K562 (cell line): Measurements from ENCODE around the gene RIPK4. TPM values are rescaled to one million over a fixed set of nuclear protein-coding genes. Genes with fewer than 3 reads are reported as not detected.

Experiments
- ATAC-seq: fragments of 200-7000 bp; cut with Tn5 transposase; 3 replicates; pipeline ENCODE4 v1.9.1; 2020; ENCODE audit warnings: moderate library complexity
- BruUV-seq: library from RNA; stranded (reverse); fragments of 400-500 nt; replicated peaks from 2 replicates; lab custom pipeline; 2021; lab: Mats Ljungman, UMichigan
- CTCF ChIA-PET: fragments of 300-600 bp; formaldehyde crosslinking; extraction: SDS; loops from one replicate; lab custom pipeline; 2021; ENCODE audit warnings: low intra/inter-chr PET ratio; lab: Yijun Ruan, JAX
- POLR2A ChIA-PET: fragments of 300-600, 350-650 bp; sonication (Branson Sonifier 250); formaldehyde crosslinking; extraction: SDS; loops from one replicate; lab custom pipeline; 2021; ENCODE audit warnings: antibody characterized with exemption, inconsistent platforms; lab: Yijun Ruan, JAX
- DNase-seq, 4 experiments: peaks; one replicate each; pipeline versions ENCODE4 v3.0.0 to v3.0.0-alpha.2; 2011 to 2018; ENCODE audit warnings: low spot score in 3 of 4, mixed read lengths in 3 of 4; ENCODE audit errors: extremely low read depth in 1 of 4
- FAIRE-seq: peaks from 2 replicates; lab custom pipeline; 2011; peaks lifted over from hg19 to GRCh38; lab: Jason Lieb, UNC
- H2AFZ ChIP-seq: 2 replicates; pipeline ENCODE4 v1.6.0; 2011; ENCODE audit warnings: low read depth, low read length, control low read depth, inconsistent platforms
- H3K27ac ChIP-seq: fragments of 200-600 bp; 3 replicates; pipeline ENCODE4 v1.8.0; 2011; ENCODE audit warnings: low read depth, mild to moderate bottlenecking, control low read depth, inconsistent platforms, low read length, moderate library complexity, mixed read lengths; ENCODE audit errors: extremely low read depth
- H3K27me3 ChIP-seq, 2 experiments: fragments of 300-600 bp in 1 of 2; 2 replicates in 1 of 2; 3 replicates in 1 of 2; pipeline versions ENCODE4 v1.6.0 to v1.8.0; 2011; ENCODE audit warnings: inconsistent platforms in 2 of 2, low read length in 2 of 2, mild to moderate bottlenecking in 1 of 2, mixed read lengths in 1 of 2, moderate library complexity in 1 of 2; ENCODE audit not compliant: control insufficient read depth in 2 of 2, insufficient read depth in 2 of 2
- H3K36me3 ChIP-seq: fragments of 300-600 bp; 3 replicates; pipeline ENCODE4 v1.8.0; 2011; ENCODE audit warnings: mild to moderate bottlenecking, low read length, inconsistent platforms; ENCODE audit not compliant: control insufficient read depth, insufficient read depth
- H3K4me1 ChIP-seq, 2 experiments: fragments of 200-600 bp in 1 of 2; replicated peaks in 1 of 2; 2 replicates in 1 of 2; 3 replicates in 1 of 2; pipeline versions ENCODE4 v1.5.1 to v1.8.0; 2011; ENCODE audit warnings: inconsistent platforms in 2 of 2, low read length in 2 of 2, mild to moderate bottlenecking in 1 of 2, mixed read lengths in 1 of 2, moderate library complexity in 1 of 2; ENCODE audit not compliant: control insufficient read depth in 2 of 2, insufficient read depth in 2 of 2
- H3K4me2 ChIP-seq: 2 replicates; pipeline ENCODE4 v1.6.1; 2011; ENCODE audit warnings: low read length, control low read depth, inconsistent platforms, mixed read lengths; ENCODE audit not compliant: insufficient read depth
- H3K4me3 ChIP-seq: fragments of 200-600 bp; sonication (generic), shearing (Covaris generic); 2 replicates; pipeline ENCODE4 v1.5.1; 2016; ENCODE audit warnings: control low read depth, inconsistent platforms
- H3K79me2 ChIP-seq: fragments of 200-600 bp; 3 replicates; pipeline ENCODE4 v1.8.0; 2011; ENCODE audit warnings: low read length, inconsistent platforms; ENCODE audit not compliant: control insufficient read depth, insufficient read depth
- H3K9ac ChIP-seq, 2 experiments: 2 replicates each; pipeline versions ENCODE4 v1.6.0 to v1.6.1; 2011; ENCODE audit warnings: low read depth in 2 of 2, low read length in 2 of 2, control low read depth in 1 of 2, inconsistent platforms in 1 of 2, mild to moderate bottlenecking in 1 of 2, mixed read lengths in 1 of 2; ENCODE audit not compliant: insufficient read depth in 1 of 2
- H3K9me1 ChIP-seq: one replicate; pipeline ENCODE4 v1.6.0; 2011; ENCODE audit warnings: inconsistent platforms, mild to moderate bottlenecking, low read length, moderate library complexity; ENCODE audit not compliant: control insufficient read depth, insufficient read depth
- H3K9me3 ChIP-seq: replicated peaks from 2 replicates; pipeline ENCODE4 v1.5.1; 2011; ENCODE audit warnings: low read depth, low read length, inconsistent platforms; ENCODE audit not compliant: control insufficient read depth, insufficient read depth
- H4K20me1 ChIP-seq: replicated peaks from 2 replicates; pipeline ENCODE4 v1.6.1; 2011; ENCODE audit warnings: low read length, inconsistent platforms, mixed read lengths; ENCODE audit not compliant: control insufficient read depth, insufficient read depth
- ATF4 ChIP-seq: fragments of 450-650 bp; formaldehyde crosslinking; IDR thresholded peaks from 2 replicates; pipeline ENCODE4 v1.4.0; 2022; ENCODE audit warnings: mild to moderate bottlenecking, moderate library complexity
- ERF ChIP-seq: fragments of 450-650 bp; formaldehyde crosslinking; IDR thresholded peaks from 2 replicates; pipeline ENCODE4 v1.4.0; 2020; ENCODE audit warnings: mild to moderate bottlenecking, mixed read lengths
- FOXA3 ChIP-seq, 2 experiments: fragments of 450-650 bp in 1 of 2; sonication (generic) in 1 of 2; formaldehyde crosslinking; IDR thresholded peaks in 1 of 2; conservative IDR thresholded peaks in 1 of 2; 2 replicates each; pipeline versions ENCODE4 v1.4.0 to v1.8.0; 2020 to 2022; ENCODE audit warnings: mild to moderate bottlenecking in 2 of 2, missing genetic modification reagents in 1 of 2
- KLF13 ChIP-seq: fragments of 450-650 bp; IDR thresholded peaks from 2 replicates; pipeline ENCODE4 v1.6.1; 2016; ENCODE audit warnings: missing genetic modification characterization, low read depth, mild to moderate bottlenecking, missing compliant biosample characterization, moderate library complexity, borderline replicate concordance
- MTA1 ChIP-seq: fragments of 450-650 bp; IDR thresholded peaks from 2 replicates; pipeline ENCODE4 v1.6.1; 2017; ENCODE audit warnings: borderline replicate concordance
- PREB ChIP-seq: sonication (generic); formaldehyde crosslinking; IDR thresholded peaks from 2 replicates; pipeline ENCODE4 v1.8.1; 2023; ENCODE audit warnings: mild to moderate bottlenecking, missing genetic modification reagents
- TCFL5 ChIP-seq: fragments of 250-450 bp; sonication (Bioruptor Pico); conservative IDR thresholded peaks from 2 replicates; pipeline ENCODE4 v1.6.1; 2021; ENCODE audit warnings: mild to moderate bottlenecking, moderate library complexity, matching md5 sums
- ZHX1 ChIP-seq: fragments of 150-350 bp; conservative IDR thresholded peaks from 2 replicates; pipeline ENCODE4 v1.6.1; 2014; ENCODE audit warnings: low read length
- ZNF408 ChIP-seq: fragments of 250-450 bp; sonication (Bioruptor Pico); IDR thresholded peaks from 2 replicates; pipeline ENCODE4 v1.4.0; 2020; ENCODE audit warnings: low read depth, mild to moderate bottlenecking, moderate library complexity
- ZNF609 ChIP-seq: sonication (generic); formaldehyde crosslinking; IDR thresholded peaks from 2 replicates; pipeline ENCODE4 v1.8.1; 2023; ENCODE audit warnings: missing genetic modification reagents, mild to moderate bottlenecking, borderline replicate concordance
- ZSCAN29 ChIP-seq: fragments of 450-650 bp; IDR thresholded peaks from 2 replicates; pipeline ENCODE4 v1.6.1; 2017
- WGBS: fragments of 100-300 bp; shearing (Covaris generic); methylation state at CpG from one replicate; pipeline ENCODE4 v1.1.6; 2016; ENCODE audit warnings: low coverage, mixed read lengths; ENCODE audit not compliant: insufficient coverage; ENCODE audit errors: missing lambda C conversion rate; 5-methylcytosine and 5-hydroxymethylcytosine counted together
- in situ Hi-C: fragments of 300-500 bp; cut with MboI; formaldehyde crosslinking; loops from 4 replicates; pipeline ENCODE4 v1.15.0; 2018; ENCODE audit warnings: inconsistent platforms, mixed read lengths
- intact Hi-C: fragments of 100-400 bp; cut with micrococcal nuclease; formaldehyde crosslinking; loops from 2 replicates; pipeline ENCODE4 v1.14.2; 2022
- polyA plus RNA-seq, 8 experiments: library from polyadenylated mRNA; depleted of rRNA in 4 of 8; stranded (reverse) in 5 of 8; unstranded in 3 of 8; fragments of >200 nt; fragmentation: Nextera tagmentation in 2 of 8; fragmentation: Illumina TruSeq in 1 of 8; extraction: Ambion mirVana in 2 of 8; extraction: Trizol in 1 of 8; gene quantifications; 2 replicates each; pipeline versions ENCODE4 v1.2.1 to v1.2.3, GENCODE V29; 2011 to 2014; ENCODE audit warnings: inconsistent platforms in 1 of 8, missing spikeins in 1 of 8
- total RNA-seq, 7 experiments: library from RNA; depleted of rRNA in 6 of 7; stranded (reverse); fragments of >200 nt in 6 of 7; fragmentation: Illumina TruSeq in 2 of 7; extraction: Trizol in 2 of 7; gene quantifications; 2 replicates each; pipeline versions ENCODE4 v1.2.1 to v1.2.3, GENCODE V29; 2011 to 2021; ENCODE audit warnings: low replicate concordance in 1 of 7

The RIPK4 gene
- total and polyA plus RNA-seq, 9 of the 15 experiments (the other 6 are each of a cell fraction or from before 2014, with no cell fraction given), result not detected

- Histone ChIP-seq H3K4me2 (no peak overlapping the region), H3K36me3 (no peaks in the 10 kb centered on the region), H3K27ac (no peak overlapping the region), H3K9ac (no peak overlapping the region), H3K79me2 (no peaks in the 10 kb centered on the region), H3K9me3 (no peaks in the 10 kb centered on the region), H3K4me1 (no peaks in the 10 kb centered on the region), H2AFZ (no peak overlapping the region), H3K27me3 (peaks cover 60 to 74% of the 10 kb centered on the region in 2 experiments), H4K20me1 (peaks cover 16% of the 10 kb centered on the region), H3K4me3 (no peak overlapping the region), H3K9me1 (no peaks in the 10 kb centered on the region)
- ATAC-seq, result no peak
- WGBS, result 2% methylated on average over 15 of the region's 15 CpGs
- TF ChIP-seq ATF4 (CRISPR knock-in tag), result no peak
- no peak for TF ChIP-seq ERF (CRISPR knock-in tag)
- no peak for TF ChIP-seq KLF13 (tag)
- no peak for TF ChIP-seq ZHX1
- TF ChIP-seq ZSCAN29, result no peak
- TF ChIP-seq ZNF609 (CRISPR knock-in tag), result no peak
- TF ChIP-seq PREB (CRISPR knock-in tag), result no peak
- TF ChIP-seq FOXA3 (CRISPR knock-in tag; conservative IDR thresholded peaks at IDR 0.05 in 1 of 2, IDR thresholded peaks at IDR 0.05 in 1 of 2), result no peak
- TF ChIP-seq TCFL5 (CRISPR knock-in tag), result no peak
- no peak for TF ChIP-seq ZNF408
- no peak for TF ChIP-seq MTA1
- intact Hi-C loops (no loop called here), in situ Hi-C loops (no loop called here)
- POLR2A ChIA-PET, result no interaction called here
- no TSS peak for BruUV-seq
- FAIRE-seq, result no peak
- CTCF ChIA-PET, result no interaction called here
- no peak for DNase-seq
Observed at GRCh38 chr21:41717573-41718330, 49.1 kb downstream of the RIPK4 start.
